ENCODE data around the gene NDUFA11. TPM values are rescaled to one million over a fixed set of nuclear protein-coding genes. Genes with fewer than 3 reads are reported as not detected.
A peak's percentile ranks its signal among the peaks of the same experiment; 100 is the strongest.

NDUFA11 gene
- total and polyA plus RNA-seq, 9 of the 15 experiments (the other 6 are each of a cell fraction or from before 2014, with no cell fraction given) = 63.3 to 486 (median 274) TPM

GRCh38 chr19:5914358-5914774, 10.8 kb upstream of the NDUFA11 start:
- no peak overlapping the region; a peak in 1 of 4 replicates for H3K9ac ChIP-seq (ENCODE audit: insufficient read depth in 1 of 2, low read depth in 2 of 2, low read length in 2 of 2)

More at GRCh38 chr19:5914358-5914774, 10.8 kb upstream of the NDUFA11 start:
- CTCF ChIA-PET (ENCODE audit: low intra/inter-chr PET ratio) = no interaction called here
- POLR2A ChIA-PET = interaction anchor here (0.6 kb wide), 1 partner anchor 20 kb away, joined by 4 read pairs; no protein-coding TSS in a partner anchor
- in situ Hi-C loops (cut with MboI) (no loop called here), intact Hi-C loops (cut with micrococcal nuclease) (no loop called here)
- no peak for FAIRE-seq
- no peak overlapping the region for H3K27ac ChIP-seq (ENCODE audit: extremely low read depth, low read depth, low read length)
- no peak overlapping the region for H3K4me3 ChIP-seq
- H4K20me1 ChIP-seq (replicated peaks; ENCODE audit: control insufficient read depth, insufficient read depth, low read length) = no peaks in the 10 kb centered on the region
- TF ChIP-seq ZNF766 (CRISPR knock-in tag; conservative IDR thresholded peaks at IDR 0.05) (no peak), POLR2G (IDR thresholded peaks at IDR 0.05; ENCODE audit: low read depth, low read length) (peak; percentile 33), ZHX1 (conservative IDR thresholded peaks at IDR 0.05; ENCODE audit: low read length) (no peak), SAFB (IDR thresholded peaks at IDR 0.05; ENCODE audit: borderline replicate concordance, low read depth, low read length) (no peak)
- 94% methylated on average over 13 of the region's 22 CpGs for WGBS (ENCODE audit: insufficient coverage, low coverage, missing lambda C conversion rate)
- H3K9me3 ChIP-seq (replicated peaks; ENCODE audit: control insufficient read depth, insufficient read depth, low read depth, low read length) = no peaks in the 10 kb centered on the region
- peaks cover 48% of the 10 kb centered on the region; the same call in 1 of the 3 replicates for H3K36me3 ChIP-seq (ENCODE audit: control insufficient read depth, insufficient read depth, low read length)
- no TSS peak for BruUV-seq (replicated peaks)
- no peaks in the 10 kb centered on the region for H3K27me3 ChIP-seq (ENCODE audit: control insufficient read depth in 2 of 2, insufficient read depth in 2 of 2, low read length in 2 of 2)
- H2AFZ ChIP-seq (ENCODE audit: low read depth, low read length) = no peak overlapping the region
- no peaks in the 10 kb centered on the region for H3K79me2 ChIP-seq (ENCODE audit: control insufficient read depth, insufficient read depth, low read length)
- ATAC-seq = no peak
- peaks cover 0 to 15% of the 10 kb centered on the region in 2 experiments; a peak in 2 of 5 replicates for H3K4me1 ChIP-seq (replicated peaks in 1 of 2; ENCODE audit: control insufficient read depth in 2 of 2, insufficient read depth in 2 of 2, low read length in 2 of 2)
- no peak overlapping the region for H3K4me2 ChIP-seq (ENCODE audit: insufficient read depth, low read length)
- no peak for DNase-seq (ENCODE audit: extremely low read depth in 1 of 4, low spot score in 3 of 4)
- no peaks in the 10 kb centered on the region for H3K9me1 ChIP-seq (ENCODE audit: control insufficient read depth, insufficient read depth, low read length)

All from K562 (cell line).